Measurements from ENCODE around the gene OTOF. TPM values are rescaled to one million over a fixed set of nuclear protein-coding genes. Genes with fewer than 3 reads are reported as not detected.

The OTOF gene
- polyA plus RNA-seq, 1 of the 3 experiments (the other 2 are of a cell fraction): not detected

DNA sequence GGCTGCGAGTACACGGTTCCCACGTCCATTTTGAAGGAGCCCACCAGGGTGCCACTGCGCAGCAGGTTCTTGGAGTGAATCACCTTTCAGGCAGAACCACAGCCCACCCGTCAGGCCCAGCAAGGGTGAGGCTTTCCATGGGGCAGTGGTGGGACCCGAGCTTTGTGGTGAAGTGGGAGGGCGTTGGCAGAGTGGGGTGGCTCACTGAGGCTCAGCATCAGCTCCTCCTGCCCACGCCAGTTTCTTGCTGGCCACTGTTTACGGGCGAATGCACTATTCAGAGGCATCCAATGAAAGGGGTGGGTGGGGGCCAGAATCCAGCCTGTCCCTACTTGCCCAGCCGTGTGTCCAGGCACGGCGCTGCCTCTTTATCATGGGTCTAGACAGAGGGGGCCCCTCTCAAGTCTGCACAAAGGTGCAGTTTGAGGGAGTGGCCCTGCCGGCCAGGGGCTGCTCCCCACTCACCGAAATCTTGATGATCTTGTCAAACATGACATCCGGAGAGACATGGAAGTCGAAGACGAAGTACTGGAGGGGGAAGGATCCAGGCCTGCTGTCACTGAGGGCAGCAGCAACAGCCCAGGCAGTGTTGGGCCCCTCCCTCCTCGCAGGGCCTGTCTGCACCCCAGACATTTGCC lies 11.4 kb upstream of the OTOF start:
- TF ChIP-seq CHD2 (IDR thresholded peaks at IDR 0.05; ENCODE audit: low read length, partially characterized antibody) (no peak), FOXM1 (IDR thresholded peaks at IDR 0.05; ENCODE audit: low read depth) (no peak), EZH2phosphoT487 (IDR thresholded peaks at IDR 0.05; ENCODE audit: borderline replicate concordance, low read depth) (no peak), GABPA (IDR thresholded peaks at IDR 0.05; ENCODE audit: low read depth) (no peak), SIN3A (IDR thresholded peaks at IDR 0.05; ENCODE audit: borderline replicate concordance, low read depth, low read length) (no peak), RAD21 (IDR thresholded peaks at IDR 0.05; ENCODE audit: low read length) (no peak), RXRA (IDR thresholded peaks at IDR 0.05; ENCODE audit: borderline replicate concordance, low read depth) (no peak), GATA2 (CRISPR knock-in tag; IDR thresholded peaks at IDR 0.05) (no peak), TCF12 (IDR thresholded peaks at IDR 0.05) (no peak), FOXJ3 (CRISPR knock-in tag; IDR thresholded peaks at IDR 0.05) (no peak), FOSL2 (IDR thresholded peaks at IDR 0.05; ENCODE audit: borderline replicate concordance, low read depth) (no peak), TAF1 (IDR thresholded peaks at IDR 0.05; ENCODE audit: borderline replicate concordance, low read depth, low read length) (no peak)
- TF ChIP-seq, protein P1, sequence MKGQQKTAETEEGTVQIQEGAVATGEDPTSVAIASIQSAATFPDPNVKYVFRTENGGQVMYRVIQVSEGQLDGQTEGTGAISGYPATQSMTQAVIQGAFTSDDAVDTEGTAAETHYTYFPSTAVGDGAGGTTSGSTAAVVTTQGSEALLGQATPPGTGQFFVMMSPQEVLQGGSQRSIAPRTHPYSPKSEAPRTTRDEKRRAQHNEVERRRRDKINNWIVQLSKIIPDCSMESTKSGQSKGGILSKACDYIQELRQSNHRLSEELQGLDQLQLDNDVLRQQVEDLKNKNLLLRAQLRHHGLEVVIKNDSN (IDR thresholded peaks at IDR 0.05; ENCODE audit: borderline replicate concordance, low read depth): no peak
- TF ChIP-seq, protein P2, sequence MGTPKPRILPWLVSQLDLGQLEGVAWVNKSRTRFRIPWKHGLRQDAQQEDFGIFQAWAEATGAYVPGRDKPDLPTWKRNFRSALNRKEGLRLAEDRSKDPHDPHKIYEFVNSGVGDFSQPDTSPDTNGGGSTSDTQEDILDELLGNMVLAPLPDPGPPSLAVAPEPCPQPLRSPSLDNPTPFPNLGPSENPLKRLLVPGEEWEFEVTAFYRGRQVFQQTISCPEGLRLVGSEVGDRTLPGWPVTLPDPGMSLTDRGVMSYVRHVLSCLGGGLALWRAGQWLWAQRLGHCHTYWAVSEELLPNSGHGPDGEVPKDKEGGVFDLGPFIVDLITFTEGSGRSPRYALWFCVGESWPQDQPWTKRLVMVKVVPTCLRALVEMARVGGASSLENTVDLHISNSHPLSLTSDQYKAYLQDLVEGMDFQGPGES (IDR thresholded peaks at IDR 0.05; ENCODE audit: low read depth, low read length): no peak
- TF ChIP-seq, protein P3, sequence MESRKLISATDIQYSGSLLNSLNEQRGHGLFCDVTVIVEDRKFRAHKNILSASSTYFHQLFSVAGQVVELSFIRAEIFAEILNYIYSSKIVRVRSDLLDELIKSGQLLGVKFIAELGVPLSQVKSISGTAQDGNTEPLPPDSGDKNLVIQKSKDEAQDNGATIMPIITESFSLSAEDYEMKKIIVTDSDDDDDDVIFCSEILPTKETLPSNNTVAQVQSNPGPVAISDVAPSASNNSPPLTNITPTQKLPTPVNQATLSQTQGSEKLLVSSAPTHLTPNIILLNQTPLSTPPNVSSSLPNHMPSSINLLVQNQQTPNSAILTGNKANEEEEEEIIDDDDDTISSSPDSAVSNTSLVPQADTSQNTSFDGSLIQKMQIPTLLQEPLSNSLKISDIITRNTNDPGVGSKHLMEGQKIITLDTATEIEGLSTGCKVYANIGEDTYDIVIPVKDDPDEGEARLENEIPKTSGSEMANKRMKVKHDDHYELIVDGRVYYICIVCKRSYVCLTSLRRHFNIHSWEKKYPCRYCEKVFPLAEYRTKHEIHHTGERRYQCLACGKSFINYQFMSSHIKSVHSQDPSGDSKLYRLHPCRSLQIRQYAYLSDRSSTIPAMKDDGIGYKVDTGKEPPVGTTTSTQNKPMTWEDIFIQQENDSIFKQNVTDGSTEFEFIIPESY (IDR thresholded peaks at IDR 0.05; ENCODE audit: borderline replicate concordance, low read depth): no peak
- WGBS (ENCODE audit: low lambda C conversion rate): 60% methylated on average over 13 of the region's 19 CpGs
- POLR2A ChIA-PET: no interaction called here

More for the DNA sequence above, 11.4 kb upstream of the OTOF start:
- H4K20me1 ChIP-seq (ENCODE audit: insufficient read depth): no peaks in the 10 kb centered on the region
- H3K4me2 ChIP-seq: no peak overlapping the region
- H2AFZ ChIP-seq (ENCODE audit: low read depth): no peak overlapping the region
- H3K4me1 ChIP-seq (ENCODE audit: control insufficient read depth in 1 of 2, insufficient read depth in 2 of 2, low read depth in 1 of 2, low read length in 1 of 2): no peaks in the 10 kb centered on the region
- CTCF ChIA-PET: interaction anchor here (1.1 kb wide), 1 partner anchor 89 kb away, joined by 3 read pairs; no protein-coding TSS in a partner anchor
- H3K9ac ChIP-seq: no peak overlapping the region
- no peak overlapping the region for H3K4me3 ChIP-seq (ENCODE audit: low read depth in 2 of 2, low read length in 1 of 2)
- H3K9me2 ChIP-seq: no peaks in the 10 kb centered on the region
- H3K79me2 ChIP-seq (ENCODE audit: insufficient read depth): no peaks in the 10 kb centered on the region
- H3F3A ChIP-seq (replicated peaks; ENCODE audit: insufficient read depth): no peaks in the 10 kb centered on the region
- no peaks in the 10 kb centered on the region for H3K36me3 ChIP-seq (replicated peaks in 1 of 2; ENCODE audit: control insufficient read depth in 1 of 2, insufficient read depth in 2 of 2, low read length in 1 of 2)
- peaks cover 23% of the 10 kb centered on the region; the same call in 1 of the 2 replicates for H3K27me3 ChIP-seq (ENCODE audit: insufficient read depth)
- DNase-seq: no peak
- H3K27ac ChIP-seq (ENCODE audit: low read depth in 2 of 2, low read length in 1 of 2): no peak overlapping the region
- no peaks in the 10 kb centered on the region for H3K9me3 ChIP-seq

Data from SK-N-SH (cell line).